ENCODE results near the gene PTK7. TPM values are rescaled to one million over a fixed set of nuclear protein-coding genes. Genes with fewer than 3 reads are reported as not detected.
A peak's percentile ranks its signal among the peaks of the same experiment; 100 is the strongest.
"Not testable (repeated sequence)": the region's sequence is repeated elsewhere in the genome, so short reads cannot be mapped to it uniquely, and the experiment has no call there.

The PTK7 gene
- total RNA-seq, 1 experiment from 2014 or later, result 19.7 TPM

- in situ Hi-C loops (cut with HindIII; ENCODE audit: low pct_unique_long_range_greater_than_20kb, low sequenced_read_pairs), result no loop called here
- DNase-seq (ENCODE audit: low read depth, low spot score), result no peak
Measured at GRCh38 chr6:43095939-43096338, 19.8 kb downstream of the PTK7 start.

- peak; percentile 38 for DNase-seq (ENCODE audit: low read depth, low spot score)
- in situ Hi-C loops (cut with HindIII; ENCODE audit: low pct_unique_long_range_greater_than_20kb, low sequenced_read_pairs), result no loop called here
Measured at GRCh38 chr6:43096451-43097097, 20.5 kb downstream of the PTK7 start.

- in situ Hi-C loops (cut with HindIII; ENCODE audit: low pct_unique_long_range_greater_than_20kb, low sequenced_read_pairs), result no loop called here
- DNase-seq (ENCODE audit: low read depth, low spot score), result no peak
Measured at GRCh38 chr6:43097098-43097489, 21.0 kb downstream of the PTK7 start.

- DNase-seq (ENCODE audit: low read depth, low spot score), result no peak
- in situ Hi-C loops (cut with HindIII; ENCODE audit: low pct_unique_long_range_greater_than_20kb, low sequenced_read_pairs), result no loop called here
Measured at GRCh38 chr6:43097502-43097901, 21.4 kb downstream of the PTK7 start.

- DNase-seq (ENCODE audit: low read depth, low spot score), result no peak
- in situ Hi-C loops (cut with HindIII; ENCODE audit: low pct_unique_long_range_greater_than_20kb, low sequenced_read_pairs), result no loop called here
Measured at GRCh38 chr6:43101497-43101896, 25.4 kb downstream of the PTK7 start.

GRCh38 chr6:43103253-43103876, 27.3 kb downstream of the PTK7 start:
- DNase-seq (ENCODE audit: low read depth, low spot score), result no peak
- in situ Hi-C loops (cut with HindIII; ENCODE audit: low pct_unique_long_range_greater_than_20kb, low sequenced_read_pairs), result no loop called here

- no peak for DNase-seq (ENCODE audit: low read depth, low spot score)
- in situ Hi-C loops (cut with HindIII; ENCODE audit: low pct_unique_long_range_greater_than_20kb, low sequenced_read_pairs), result no loop called here
Measured at GRCh38 chr6:43105538-43106222, 29.6 kb downstream of the PTK7 start.

GRCh38 chr6:43107344-43108062, 31.4 kb downstream of the PTK7 start:
- in situ Hi-C loops (cut with HindIII; ENCODE audit: low pct_unique_long_range_greater_than_20kb, low sequenced_read_pairs), result no loop called here
- no peak for DNase-seq (ENCODE audit: low read depth, low spot score)

- DNase-seq (ENCODE audit: low read depth, low spot score), result no peak
- in situ Hi-C loops (cut with HindIII; ENCODE audit: low pct_unique_long_range_greater_than_20kb, low sequenced_read_pairs), result no loop called here
Measured at GRCh38 chr6:43113431-43114260, 37.5 kb downstream of the PTK7 start.

- in situ Hi-C loops (cut with HindIII; ENCODE audit: low pct_unique_long_range_greater_than_20kb, low sequenced_read_pairs), result no loop called here
- no peak for DNase-seq (ENCODE audit: low read depth, low spot score)
Measured at GRCh38 chr6:43115365-43115764, 39.3 kb downstream of the PTK7 start.

- in situ Hi-C loops (cut with HindIII; ENCODE audit: low pct_unique_long_range_greater_than_20kb, low sequenced_read_pairs); DNase-seq (ENCODE audit: low read depth, low spot score): not testable (repeated sequence)
Measured at GRCh38 chr6:43117466-43117865, 41.4 kb downstream of the PTK7 start.

GRCh38 chr6:43119482-43119881, 43.4 kb downstream of the PTK7 start:
- DNase-seq (ENCODE audit: low read depth, low spot score), result no peak
- in situ Hi-C loops (cut with HindIII; ENCODE audit: low pct_unique_long_range_greater_than_20kb, low sequenced_read_pairs), result no loop called here

GRCh38 chr6:43120101-43120763, 44.1 kb downstream of the PTK7 start:
- in situ Hi-C loops (cut with HindIII; ENCODE audit: low pct_unique_long_range_greater_than_20kb, low sequenced_read_pairs), result no loop called here
- DNase-seq (ENCODE audit: low read depth, low spot score), result no peak

GRCh38 chr6:43120944-43121913, 45.1 kb downstream of the PTK7 start:
- peak; percentile 72 for DNase-seq (ENCODE audit: low read depth, low spot score)

GRCh38 chr6:43122146-43122545, 46.0 kb downstream of the PTK7 start:
- DNase-seq (ENCODE audit: low read depth, low spot score), result no peak
- in situ Hi-C loops (cut with HindIII; ENCODE audit: low pct_unique_long_range_greater_than_20kb, low sequenced_read_pairs), result no loop called here

More at GRCh38 chr6:43120944-43121913, 45.1 kb downstream of the PTK7 start:
- in situ Hi-C loops (cut with HindIII; ENCODE audit: low pct_unique_long_range_greater_than_20kb, low sequenced_read_pairs), result no loop called here

Measured in SK-MEL-5 (cell line).